ENCODE data around the gene CCL13. TPM values are rescaled to one million over a fixed set of nuclear protein-coding genes. Genes with fewer than 3 reads are reported as not detected.
"Not testable (repeated sequence)": the region's sequence is repeated elsewhere in the genome, so short reads cannot be mapped to it uniquely, and the experiment has no call there.

CCL13 gene
- total RNA-seq = not detected

DNA sequence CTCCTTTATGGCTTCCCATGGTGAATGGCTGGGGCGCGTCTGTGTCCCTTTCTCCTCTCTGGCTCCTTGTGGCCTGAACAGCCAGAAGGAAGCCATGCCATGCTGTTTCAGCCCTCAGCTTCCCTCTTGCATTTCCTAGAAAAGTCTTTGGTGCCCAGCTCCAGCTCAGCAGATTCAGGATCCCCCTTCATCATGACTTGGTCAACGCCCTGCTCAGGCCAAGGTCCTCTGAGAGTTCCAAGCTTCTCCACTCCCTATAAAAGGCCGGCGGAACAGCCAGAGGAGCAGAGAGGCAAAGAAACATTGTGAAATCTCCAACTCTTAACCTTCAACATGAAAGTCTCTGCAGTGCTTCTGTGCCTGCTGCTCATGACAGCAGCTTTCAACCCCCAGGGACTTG is at the start of gene CCL13:
TSS of gene CCL13 (plus strand) at position 287 of the 400 bp plus-strand sequence. CDS start at position 334, 47 bp downstream.
- no peak for DNase-seq
- POLR2A ChIA-PET = no interaction called here
- Mint-ChIP-seq H3K36me3 (ENCODE audit: low read depth) (no peaks in the 10 kb centered on the region), H3K9me3 (no peaks in the 10 kb centered on the region), H3K4me3 (no peak within 1 kb of the TSS), H3K27ac (no peak within 1 kb of the TSS), H3K4me1 (peaks cover 4% of the 10 kb centered on the region), H3K27me3 (peaks cover 58% of the 10 kb centered on the region)
- CTCF ChIA-PET = interaction anchor here (3.6 kb wide), 1 partner anchor 156 kb away, joined by 12 read pairs; no protein-coding TSS in a partner anchor

- no peak for DNase-seq
- Mint-ChIP-seq H3K4me3 (no peak overlapping the region), H3K9me3 (no peaks in the 10 kb centered on the region), H3K27me3 (peaks cover 31% of the 10 kb centered on the region), H3K27ac (no peak overlapping the region), H3K36me3 (ENCODE audit: low read depth) (no peaks in the 10 kb centered on the region), H3K4me1 (peaks cover 7% of the 10 kb centered on the region)
- ChIA-PET CTCF (no interaction called here), POLR2A (no interaction called here)
Measured at GRCh38 chr17:34307110-34307509, 49.2 kb upstream of the CCL13 start.

DNA sequence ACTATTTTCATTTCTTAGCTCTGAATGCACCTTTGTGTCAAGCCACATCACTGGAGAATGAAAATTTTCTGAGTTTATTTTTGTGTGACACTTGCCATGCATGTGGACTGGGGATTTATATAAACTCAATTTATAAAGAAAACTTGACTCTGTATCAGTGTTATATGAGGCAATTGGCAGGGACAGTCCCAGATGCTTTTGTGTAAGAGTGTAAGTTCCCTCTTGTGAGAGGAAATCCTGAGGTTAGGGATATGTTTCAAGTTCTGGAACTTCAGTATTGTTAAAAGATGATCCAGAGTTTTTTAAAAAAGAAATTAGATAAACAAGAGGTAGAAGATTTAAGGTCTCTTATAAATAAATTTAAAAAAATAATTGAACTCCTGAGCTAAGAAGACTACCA is 47.9 kb upstream of the CCL13 start:
- DNase-seq = no peak
- H3K9me3 Mint-ChIP-seq = no peaks in the 10 kb centered on the region
- ChIA-PET POLR2A (no interaction called here), CTCF (no interaction called here)
- peaks cover 35% of the 10 kb centered on the region for H3K27me3 Mint-ChIP-seq
- H3K27ac Mint-ChIP-seq = no peak overlapping the region
- peaks cover 7% of the 10 kb centered on the region for H3K4me1 Mint-ChIP-seq
- no peak overlapping the region for H3K4me3 Mint-ChIP-seq
- no peaks in the 10 kb centered on the region for H3K36me3 Mint-ChIP-seq (ENCODE audit: low read depth)

GRCh38 chr17:34311291-34311690 is 45.0 kb upstream of the CCL13 start:
- no peak for DNase-seq
- H3K4me1 Mint-ChIP-seq = peaks cover 7% of the 10 kb centered on the region
- peaks cover 42% of the 10 kb centered on the region for H3K27me3 Mint-ChIP-seq
- H3K9me3 Mint-ChIP-seq = no peaks in the 10 kb centered on the region
- H3K27ac Mint-ChIP-seq = no peak overlapping the region
- ChIA-PET POLR2A (no interaction called here), CTCF (no interaction called here)
- no peaks in the 10 kb centered on the region for H3K36me3 Mint-ChIP-seq (ENCODE audit: low read depth)
- no peak overlapping the region for H3K4me3 Mint-ChIP-seq

DNA sequence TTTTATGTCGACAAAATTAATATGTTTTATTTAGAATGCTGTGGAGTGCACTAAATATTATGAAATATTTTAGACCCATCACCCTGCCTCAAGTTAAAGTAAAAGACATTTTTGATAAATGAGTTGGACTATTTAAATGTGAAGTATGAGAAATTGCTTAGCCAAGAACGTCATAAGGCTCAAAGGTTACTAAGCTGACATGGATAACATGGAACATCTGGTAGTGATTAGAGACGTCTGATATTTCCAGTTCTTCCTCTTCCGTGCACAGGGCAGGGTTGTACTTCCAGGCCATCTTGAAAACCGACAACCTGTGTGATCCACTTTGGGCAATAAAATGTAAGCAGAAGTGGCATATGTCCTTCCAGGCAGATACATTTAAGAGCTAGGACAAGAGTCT is 44.2 kb upstream of the CCL13 start:
- H3K4me3 Mint-ChIP-seq = no peak overlapping the region
- H3K4me1 Mint-ChIP-seq = peaks cover 5% of the 10 kb centered on the region
- H3K27me3 Mint-ChIP-seq = peaks cover 46% of the 10 kb centered on the region
- no peak overlapping the region for H3K27ac Mint-ChIP-seq
- no peak for DNase-seq
- ChIA-PET POLR2A (interaction anchor here (0.6 kb wide), 1 partner anchor 1822 kb away, joined by 3 read pairs; no protein-coding TSS in a partner anchor), CTCF (no interaction called here)
- no peaks in the 10 kb centered on the region for H3K36me3 Mint-ChIP-seq (ENCODE audit: low read depth)
- no peaks in the 10 kb centered on the region for H3K9me3 Mint-ChIP-seq

GRCh38 chr17:34313164-34313563 is 43.1 kb upstream of the CCL13 start:
- Mint-ChIP-seq H3K36me3 (ENCODE audit: low read depth) (no peaks in the 10 kb centered on the region), H3K4me1 (no peaks in the 10 kb centered on the region), H3K27ac (no peak overlapping the region), H3K27me3 (peaks cover 42% of the 10 kb centered on the region), H3K4me3 (no peak overlapping the region), H3K9me3 (no peaks in the 10 kb centered on the region)
- ChIA-PET POLR2A (no interaction called here), CTCF (no interaction called here)
- no peak for DNase-seq

- Mint-ChIP-seq H3K27me3 (peaks cover 40% of the 10 kb centered on the region), H3K4me3 (no peak overlapping the region), H3K27ac (no peak overlapping the region), H3K9me3 (no peaks in the 10 kb centered on the region), H3K36me3 (ENCODE audit: low read depth) (no peaks in the 10 kb centered on the region), H3K4me1 (no peaks in the 10 kb centered on the region)
- POLR2A ChIA-PET = no interaction called here
- no peak for DNase-seq
- CTCF ChIA-PET = no interaction called here
Measured at GRCh38 chr17:34314279-34314678, 42.0 kb upstream of the CCL13 start.

- peaks cover 27% of the 10 kb centered on the region for H3K27me3 Mint-ChIP-seq
- H3K9me3 Mint-ChIP-seq = no peaks in the 10 kb centered on the region
- ChIA-PET POLR2A (no interaction called here), CTCF (interaction anchor here (1.4 to 1.7 kb wide), 2 partner anchors 43 to 147 kb away, joined by 3 to 5 read pairs; no protein-coding TSS in a partner anchor)
- no peak overlapping the region for H3K27ac Mint-ChIP-seq
- no peaks in the 10 kb centered on the region for H3K36me3 Mint-ChIP-seq (ENCODE audit: low read depth)
- DNase-seq = no peak
- no peaks in the 10 kb centered on the region for H3K4me1 Mint-ChIP-seq
- no peak overlapping the region for H3K4me3 Mint-ChIP-seq
Measured at GRCh38 chr17:34318474-34318873, 37.8 kb upstream of the CCL13 start.

- no peak within 1 kb of the TSS for H3K27ac Mint-ChIP-seq
- no peaks in the 10 kb centered on the region for H3K36me3 Mint-ChIP-seq (ENCODE audit: low read depth)
- POLR2A ChIA-PET = no interaction called here
- peaks cover 29% of the 10 kb centered on the region for H3K27me3 Mint-ChIP-seq
- no peak within 1 kb of the TSS for H3K4me3 Mint-ChIP-seq
- no peak for DNase-seq
- no peaks in the 10 kb centered on the region for H3K4me1 Mint-ChIP-seq
- no peaks in the 10 kb centered on the region for H3K9me3 Mint-ChIP-seq
- CTCF ChIA-PET = interaction anchor here (1.7 kb wide), 1 partner anchor 42 kb away, joined by 5 read pairs; no protein-coding TSS in a partner anchor
Measured at GRCh38 chr17:34319039-34319483, 37.2 kb upstream of the CCL13 start, which contains the start of gene CCL8. Gene CCL8, plus strand, starts transcription at chr17:34319435. Its CDS starts 67 bp downstream, at chr17:34319502.

- Mint-ChIP-seq H3K27ac (no peak overlapping the region), H3K27me3 (peaks cover 29% of the 10 kb centered on the region), H3K9me3 (no peaks in the 10 kb centered on the region), H3K4me3 (no peak overlapping the region), H3K4me1 (no peaks in the 10 kb centered on the region), H3K36me3 (ENCODE audit: low read depth) (no peaks in the 10 kb centered on the region)
- POLR2A ChIA-PET = no interaction called here
- DNase-seq = no peak
- CTCF ChIA-PET = interaction anchor here (0.9 to 4.5 kb wide), 3 partner anchors 39 to 122 kb away, joined by 3 to 16 read pairs (median 4); no protein-coding TSS in a partner anchor
Measured at GRCh38 chr17:34321964-34322363, 34.3 kb upstream of the CCL13 start.

GRCh38 chr17:34327580-34327979 is 28.7 kb upstream of the CCL13 start:
- H3K9me3 Mint-ChIP-seq; H3K27ac Mint-ChIP-seq; H3K36me3 Mint-ChIP-seq (ENCODE audit: low read depth); H3K4me3 Mint-ChIP-seq; CTCF ChIA-PET; POLR2A ChIA-PET; DNase-seq; H3K4me1 Mint-ChIP-seq: not testable (repeated sequence)
- H3K27me3 Mint-ChIP-seq = peaks cover 58% of the 10 kb centered on the region

DNA sequence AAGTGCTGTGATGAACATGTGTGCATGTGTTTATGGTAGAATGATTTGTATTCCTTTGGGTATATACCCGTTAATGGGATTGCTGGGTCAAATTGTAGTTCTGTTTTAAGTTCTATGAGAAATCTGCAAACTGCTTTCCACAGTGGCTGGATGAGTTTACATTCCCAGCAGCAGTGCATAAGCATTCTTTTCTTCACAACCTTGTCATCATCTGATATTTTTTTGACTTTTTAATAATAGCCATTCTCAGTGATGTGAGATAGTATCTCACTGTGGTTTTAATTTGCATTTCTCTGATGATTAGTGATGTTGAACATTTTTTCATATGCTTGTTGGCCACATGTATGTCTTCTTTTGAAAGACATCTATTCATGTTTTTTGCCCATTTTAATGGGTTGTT is 18.6 kb upstream of the CCL13 start:
- no peaks in the 10 kb centered on the region for H3K36me3 Mint-ChIP-seq (ENCODE audit: low read depth)
- peaks cover 63% of the 10 kb centered on the region for H3K27me3 Mint-ChIP-seq
- H3K27ac Mint-ChIP-seq = no peak overlapping the region
- no peaks in the 10 kb centered on the region for H3K4me1 Mint-ChIP-seq
- CTCF ChIA-PET = interaction anchor here (1.3 kb wide), 1 partner anchor 24 kb away, joined by 6 read pairs; no protein-coding TSS in a partner anchor
- H3K9me3 Mint-ChIP-seq = no peaks in the 10 kb centered on the region
- DNase-seq = no peak
- no peak overlapping the region for H3K4me3 Mint-ChIP-seq
- POLR2A ChIA-PET = no interaction called here

- H3K36me3 Mint-ChIP-seq (ENCODE audit: low read depth) = no peaks in the 10 kb centered on the region
- no peak overlapping the region for H3K27ac Mint-ChIP-seq
- H3K9me3 Mint-ChIP-seq = no peaks in the 10 kb centered on the region
- no peak overlapping the region for H3K4me3 Mint-ChIP-seq
- ChIA-PET POLR2A (no interaction called here), CTCF (interaction anchor here (1.3 kb wide), 2 partner anchors 22 kb away, joined by 3 to 6 read pairs; no protein-coding TSS in a partner anchor)
- no peak for DNase-seq
- H3K27me3 Mint-ChIP-seq = peaks cover 66% of the 10 kb centered on the region
- no peaks in the 10 kb centered on the region for H3K4me1 Mint-ChIP-seq
Measured at GRCh38 chr17:34339138-34339770, 17.0 kb upstream of the CCL13 start.

DNA sequence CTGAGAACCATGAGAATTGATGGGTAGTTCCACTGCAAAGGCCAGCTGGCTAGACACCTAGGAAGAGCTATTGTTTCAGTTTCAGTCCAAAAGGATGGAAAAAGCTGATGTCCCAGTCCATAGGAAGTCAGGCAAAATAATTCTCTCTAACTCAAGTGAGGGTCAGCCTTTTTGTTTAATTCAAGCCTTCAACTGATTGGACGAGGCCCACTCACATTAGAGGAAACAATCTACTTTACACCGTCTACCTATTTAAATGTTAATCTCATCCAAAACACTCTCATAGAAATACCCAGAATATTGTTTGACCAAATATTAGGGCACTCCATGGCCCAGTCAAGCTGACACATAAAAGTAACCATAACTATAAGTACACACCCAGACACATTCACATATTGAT is 14.4 kb upstream of the CCL13 start:
- H3K36me3 Mint-ChIP-seq (ENCODE audit: low read depth) = no peaks in the 10 kb centered on the region
- H3K9me3 Mint-ChIP-seq = no peaks in the 10 kb centered on the region
- DNase-seq = no peak
- no peak overlapping the region for H3K4me3 Mint-ChIP-seq
- POLR2A ChIA-PET = no interaction called here
- no peak overlapping the region for H3K27ac Mint-ChIP-seq
- H3K4me1 Mint-ChIP-seq = no peaks in the 10 kb centered on the region
- CTCF ChIA-PET = no interaction called here
- H3K27me3 Mint-ChIP-seq = peaks cover 60% of the 10 kb centered on the region
